ENCODE measurements around the gene SFRP2. TPM values are rescaled to one million over a fixed set of nuclear protein-coding genes. Genes with fewer than 3 reads are reported as not detected.

Gene SFRP2
- total RNA-seq, 1 donor from 2014 or later: not detected

Other genes starting within 250 kb of the SFRP2 start
- 0.33 and 1.3 TPM in 2 replicates for gene TLR2, start 104.8 kb downstream of the SFRP2 start, total RNA-seq
- not detected in 2 replicates for gene RNF175, start 29.1 kb downstream of the SFRP2 start, total RNA-seq